Activated T-cell treated with anti-CD3 and anti-CD28 coated beads, Interleukin-2, amount 50 U/mL, for 72 hours (primary cell): ENCODE data around the gene CLCN4. TPM values are rescaled to one million over a fixed set of nuclear protein-coding genes. Genes with fewer than 3 reads are reported as not detected.

ENCODE experiments used
- ATAC-seq, 2 donors: fragments of 150-1000 bp; cut with Tn5 transposase; replicated peaks in 1 of 2; 2 replicates each; pipeline ENCODE4 v1.10.0; 2021; ENCODE audit warnings: moderate library complexity in 2 of 2, mild to moderate bottlenecking in 1 of 2
- DNase-seq, 2 donors: peaks; one replicate each; pipeline ENCODE4 v3.0.0; 2021 to 2022; ENCODE audit warnings: mixed read lengths in 1 of 2
- H3K27ac Mint-ChIP-seq: one replicate; pipeline ENCODE4 v1.8.0; 2022; ENCODE audit warnings: mild to moderate bottlenecking, moderate library complexity, mixed read lengths
- H3K27me3 Mint-ChIP-seq: one replicate; pipeline ENCODE4 v1.8.0; 2022; ENCODE audit warnings: low read depth, mixed read lengths
- H3K36me3 Mint-ChIP-seq, 2 donors: one replicate each; pipeline ENCODE4 v1.8.0; 2022; ENCODE audit warnings: mixed read lengths in 2 of 2, mild to moderate bottlenecking in 1 of 2; ENCODE audit not compliant: insufficient read depth in 2 of 2
- H3K4me1 Mint-ChIP-seq: one replicate; pipeline ENCODE4 v1.8.0; 2022; ENCODE audit warnings: low read depth, mixed read lengths
- H3K4me3 Mint-ChIP-seq, 2 donors: one replicate each; pipeline ENCODE4 v1.8.0; 2022; ENCODE audit warnings: mild to moderate bottlenecking in 2 of 2, mixed read lengths in 2 of 2, moderate library complexity in 2 of 2
- H3K9me3 Mint-ChIP-seq, 2 donors: one replicate each; pipeline ENCODE4 v1.8.0; 2022; ENCODE audit warnings: mixed read lengths in 2 of 2
- total RNA-seq, 2 donors: library from RNA; stranded (reverse); gene quantifications; one replicate each; pipeline ENCODE4 v1.2.3, GENCODE V29; 2022

The CLCN4 gene
- total RNA-seq, 2 donors from 2014 or later: 0.02 to 0.19 TPM

GRCh38 chrX:10160211-10160610 lies 3.4 kb downstream of the CLCN4 start:
- ATAC-seq: no peak
- Mint-ChIP-seq H3K27me3 (peaks cover 76% of the 10 kb centered on the region), H3K4me3 (peak overlapping the region in 1 of 2 donors; percentile 19), H3K4me1 (peaks cover 18% of the 10 kb centered on the region), H3K9me3 (no peaks in the 10 kb centered on the region), H3K36me3 (no peaks in the 10 kb centered on the region), H3K27ac (no peak overlapping the region)
- DNase-seq: no peak

DNA sequence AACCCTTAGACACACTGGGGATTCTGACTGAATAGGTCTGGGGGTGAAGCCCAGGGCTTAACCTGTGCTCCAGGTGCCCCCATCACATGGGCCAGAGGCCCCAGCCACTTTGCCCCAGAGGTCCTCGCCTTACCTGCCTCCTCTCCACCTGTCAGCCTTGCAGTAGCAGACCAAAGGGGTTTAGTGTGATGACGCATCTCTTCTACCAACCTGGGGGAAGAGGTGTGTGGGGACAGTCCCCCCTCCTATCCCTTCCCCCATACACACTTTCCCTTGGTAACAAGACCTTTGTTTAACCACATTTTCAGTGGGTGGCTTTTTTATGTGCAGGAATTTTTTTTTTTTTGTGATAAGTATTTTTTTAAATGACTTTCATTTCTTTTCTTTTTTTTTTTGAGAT lies 6.3 kb downstream of the CLCN4 start:
- Mint-ChIP-seq H3K4me3 (no peak overlapping the region), H3K9me3 (no peaks in the 10 kb centered on the region), H3K27ac (no peak overlapping the region), H3K27me3 (peaks cover 53% of the 10 kb centered on the region), H3K36me3 (no peaks in the 10 kb centered on the region), H3K4me1 (peaks cover 23% of the 10 kb centered on the region)
- DNase-seq (no peak), ATAC-seq (peak; percentile 11 to 41)

DNA sequence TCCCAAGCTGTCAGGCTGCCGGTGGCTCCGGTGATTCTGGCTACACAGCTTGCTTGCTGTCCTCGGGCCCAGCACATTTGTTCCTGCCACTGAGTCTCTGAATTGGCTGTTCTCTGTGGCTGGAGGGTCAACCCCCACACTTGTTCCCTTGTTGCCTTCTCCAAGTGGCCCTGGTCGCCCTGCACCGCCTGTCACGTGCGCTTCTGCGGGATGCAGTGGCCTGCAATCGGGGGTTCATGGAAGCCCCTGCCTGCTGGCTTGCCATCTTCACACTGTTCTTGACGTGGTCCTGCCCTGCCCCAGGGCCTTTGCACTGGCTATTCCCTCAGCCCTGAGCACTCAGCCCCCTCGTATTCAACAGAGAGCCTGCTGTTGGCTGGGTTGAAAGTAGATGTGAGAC lies 8.1 kb downstream of the CLCN4 start:
- ATAC-seq (no peak), DNase-seq (no peak)
- Mint-ChIP-seq H3K4me1 (peaks cover 19% of the 10 kb centered on the region), H3K36me3 (no peaks in the 10 kb centered on the region), H3K27ac (no peak overlapping the region), H3K9me3 (no peaks in the 10 kb centered on the region), H3K4me3 (no peak overlapping the region), H3K27me3 (peaks cover 40% of the 10 kb centered on the region)

- Mint-ChIP-seq H3K27me3 (peaks cover 32% of the 10 kb centered on the region), H3K4me1 (peaks cover 19% of the 10 kb centered on the region), H3K27ac (no peak overlapping the region), H3K9me3 (no peaks in the 10 kb centered on the region), H3K4me3 (peak overlapping the region in 1 of 2 donors; percentile 5), H3K36me3 (no peaks in the 10 kb centered on the region)
- DNase-seq: no peak
- ATAC-seq: no peak
Measured at GRCh38 chrX:10165580-10166247, 8.9 kb downstream of the CLCN4 start.

DNA sequence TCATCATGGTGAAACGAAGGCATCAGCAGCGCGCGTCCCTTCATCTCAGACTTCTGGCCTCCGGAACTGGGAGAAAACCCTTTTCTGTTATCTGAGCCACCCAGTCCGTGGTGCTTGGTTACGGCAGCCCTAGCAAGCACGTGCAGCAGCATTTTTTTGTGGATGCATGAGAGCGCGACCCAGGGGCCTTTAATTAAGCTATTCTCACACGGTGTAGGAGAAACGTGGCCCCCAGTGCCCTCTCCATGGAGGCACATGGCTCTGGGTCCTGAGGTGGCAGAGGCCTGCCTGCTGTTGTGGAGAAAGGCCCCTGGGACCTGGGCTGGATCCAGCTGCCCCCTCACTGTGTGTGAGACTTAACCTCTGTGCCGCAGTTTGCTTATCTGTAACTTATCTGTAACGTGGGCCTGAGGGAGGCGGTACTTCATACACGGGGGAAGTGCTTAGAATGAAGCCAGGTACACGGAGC lies 9.5 kb downstream of the CLCN4 start:
- ATAC-seq: no peak

DNA sequence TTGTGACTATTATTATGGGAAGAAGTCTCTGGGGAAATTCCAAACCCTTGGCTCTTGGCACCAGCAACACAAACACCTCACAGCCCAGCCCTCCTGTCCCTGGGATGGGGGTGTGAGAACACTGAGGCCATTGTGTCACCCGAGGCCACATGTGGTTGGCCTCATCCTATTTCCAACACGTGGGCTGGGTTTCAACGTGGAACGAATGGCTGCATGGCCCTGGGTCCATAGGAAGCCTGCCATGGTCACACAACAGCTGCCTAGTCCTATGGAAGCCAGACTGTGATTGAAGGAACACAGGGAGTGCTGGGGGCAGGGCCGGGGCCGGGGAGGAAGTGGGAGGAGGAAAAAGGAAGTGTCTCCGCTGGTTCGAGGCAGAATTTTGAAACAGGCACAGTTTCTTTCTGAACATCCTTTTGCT lies 10.0 kb downstream of the CLCN4 start:
- no peaks in the 10 kb centered on the region for H3K36me3 Mint-ChIP-seq
- peaks cover 19% of the 10 kb centered on the region for H3K4me1 Mint-ChIP-seq
- ATAC-seq: no peak
- H3K9me3 Mint-ChIP-seq: no peaks in the 10 kb centered on the region
- no peak overlapping the region for H3K27ac Mint-ChIP-seq
- H3K27me3 Mint-ChIP-seq: peaks cover 22% of the 10 kb centered on the region
- no peak overlapping the region for H3K4me3 Mint-ChIP-seq
- no peak for DNase-seq

More for the DNA sequence above, 9.5 kb downstream of the CLCN4 start:
- H3K27me3 Mint-ChIP-seq: peaks cover 26% of the 10 kb centered on the region
- no peaks in the 10 kb centered on the region for H3K36me3 Mint-ChIP-seq
- no peak overlapping the region for H3K27ac Mint-ChIP-seq
- H3K4me3 Mint-ChIP-seq: no peak overlapping the region
- no peak for DNase-seq
- H3K4me1 Mint-ChIP-seq: peaks cover 19% of the 10 kb centered on the region
- no peaks in the 10 kb centered on the region for H3K9me3 Mint-ChIP-seq

GRCh38 chrX:10167573-10167972 lies 10.8 kb downstream of the CLCN4 start:
- ATAC-seq: no peak
- Mint-ChIP-seq H3K36me3 (no peaks in the 10 kb centered on the region), H3K27ac (no peak overlapping the region), H3K4me3 (no peak overlapping the region), H3K9me3 (no peaks in the 10 kb centered on the region), H3K27me3 (peaks cover 27% of the 10 kb centered on the region), H3K4me1 (peaks cover 19% of the 10 kb centered on the region)
- no peak for DNase-seq

DNA sequence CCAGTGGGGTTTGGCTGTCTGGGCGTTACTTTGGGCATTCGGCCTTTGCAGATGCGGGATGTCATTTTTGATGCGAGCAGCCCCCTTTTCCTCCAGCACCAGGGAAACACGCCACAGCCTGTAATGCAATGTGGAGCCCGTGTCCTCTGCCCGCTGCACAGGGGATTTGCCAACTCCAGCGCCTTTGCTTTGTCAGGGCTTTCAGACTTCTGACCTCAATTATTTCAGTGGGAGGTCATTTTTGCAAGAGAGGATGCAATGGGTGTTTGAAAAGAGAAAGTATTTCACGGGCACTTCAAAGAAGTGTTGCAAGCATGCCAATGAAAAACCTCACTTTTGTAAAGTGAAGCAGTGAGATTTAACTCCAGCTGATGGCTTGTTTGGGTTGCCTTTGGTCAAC lies 11.5 kb downstream of the CLCN4 start:
- H3K4me3 Mint-ChIP-seq: no peak overlapping the region
- DNase-seq (no peak), ATAC-seq (no peak)
- H3K27me3 Mint-ChIP-seq: peaks cover 26% of the 10 kb centered on the region
- H3K9me3 Mint-ChIP-seq: no peaks in the 10 kb centered on the region
- no peaks in the 10 kb centered on the region for H3K36me3 Mint-ChIP-seq
- H3K4me1 Mint-ChIP-seq: peaks cover 19% of the 10 kb centered on the region
- no peak overlapping the region for H3K27ac Mint-ChIP-seq

DNA sequence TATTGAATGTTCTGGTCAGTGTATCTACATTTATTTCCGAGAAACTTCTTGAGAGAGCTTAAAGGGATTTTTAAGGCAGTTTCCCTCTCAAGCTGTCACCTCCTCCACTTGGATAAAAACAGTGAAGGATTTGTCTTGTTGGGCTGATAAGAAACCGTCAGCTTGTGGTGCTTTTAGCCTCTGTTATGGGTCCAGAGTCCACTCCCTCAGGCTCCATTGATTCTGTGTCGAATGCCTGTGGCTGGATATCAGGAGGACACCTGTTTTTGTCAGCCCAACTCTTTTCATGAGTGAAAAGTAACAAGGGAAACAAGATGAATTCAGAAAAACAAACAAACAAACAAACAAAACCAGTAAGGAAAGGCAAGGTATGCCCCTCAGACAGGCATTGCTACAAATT lies 12.4 kb downstream of the CLCN4 start:
- Mint-ChIP-seq H3K27me3 (peaks cover 17% of the 10 kb centered on the region), H3K27ac (no peak overlapping the region), H3K4me3 (no peak overlapping the region), H3K4me1 (peaks cover 14% of the 10 kb centered on the region), H3K36me3 (no peaks in the 10 kb centered on the region), H3K9me3 (no peaks in the 10 kb centered on the region)
- ATAC-seq (no peak), DNase-seq (no peak)

GRCh38 chrX:10171249-10171648 lies 14.5 kb downstream of the CLCN4 start:
- ATAC-seq: no peak
- peaks cover 14% of the 10 kb centered on the region for H3K4me1 Mint-ChIP-seq

DNA sequence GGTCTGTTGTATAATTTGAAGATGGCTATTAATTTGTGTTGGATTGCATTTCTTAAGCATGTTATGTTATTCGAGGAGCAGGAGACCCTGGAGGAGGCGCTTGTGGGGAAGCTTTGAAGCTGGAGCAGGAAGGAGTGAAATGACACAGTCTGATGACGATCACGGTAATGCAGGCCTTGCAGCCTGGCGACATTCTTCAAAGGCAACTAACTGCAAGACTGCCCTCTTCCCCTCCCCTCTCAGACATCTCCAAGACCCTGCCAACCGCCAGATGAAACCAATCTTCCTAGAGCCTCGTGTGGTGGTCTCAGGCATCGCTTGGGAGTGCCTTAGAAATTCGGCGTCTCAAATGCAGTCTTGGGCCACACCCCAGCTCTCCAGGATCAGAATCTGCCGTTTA lies 16.1 kb downstream of the CLCN4 start:
- no peak for DNase-seq
- H3K4me1 Mint-ChIP-seq: peaks cover 1% of the 10 kb centered on the region
- ATAC-seq: no peak
- H3K27me3 Mint-ChIP-seq: peaks cover 40% of the 10 kb centered on the region
- H3K4me3 Mint-ChIP-seq: no peak overlapping the region
- H3K36me3 Mint-ChIP-seq: no peaks in the 10 kb centered on the region
- H3K27ac Mint-ChIP-seq: no peak overlapping the region
- no peaks in the 10 kb centered on the region for H3K9me3 Mint-ChIP-seq

More at GRCh38 chrX:10171249-10171648, 14.5 kb downstream of the CLCN4 start:
- Mint-ChIP-seq H3K9me3 (no peaks in the 10 kb centered on the region), H3K4me3 (no peak overlapping the region), H3K36me3 (no peaks in the 10 kb centered on the region), H3K27ac (no peak overlapping the region), H3K27me3 (peaks cover 24% of the 10 kb centered on the region)
- no peak for DNase-seq

DNA sequence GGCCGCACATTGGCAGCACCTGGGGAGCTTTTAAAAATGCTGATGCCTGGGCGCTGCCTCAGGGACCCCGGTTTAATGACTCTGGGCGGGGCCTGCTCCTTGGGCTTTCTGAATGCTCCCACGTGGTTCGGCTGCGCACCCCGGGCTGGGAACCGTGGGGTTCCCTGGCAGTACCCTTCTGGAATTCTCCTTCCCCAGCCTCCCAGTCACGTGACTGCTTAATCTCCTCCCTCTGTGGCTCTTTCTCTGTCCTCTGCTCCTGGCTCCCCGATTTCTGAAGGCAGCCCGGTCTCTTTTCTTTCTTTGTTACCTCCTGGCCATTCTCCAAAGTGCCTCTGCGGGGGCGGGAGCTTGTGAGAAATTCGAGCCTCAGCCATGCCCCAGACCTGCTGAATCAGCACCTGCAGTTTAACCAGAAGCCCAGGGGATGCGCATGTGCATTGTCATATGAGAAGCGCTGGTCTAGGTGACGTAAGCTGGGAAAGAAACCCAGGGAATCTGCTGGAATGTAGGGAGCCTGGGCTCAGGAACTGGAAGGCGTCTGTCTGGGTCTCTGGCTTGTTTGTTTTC lies 16.6 kb downstream of the CLCN4 start:
- Mint-ChIP-seq H3K27me3 (peaks cover 46% of the 10 kb centered on the region), H3K9me3 (no peaks in the 10 kb centered on the region), H3K36me3 (no peaks in the 10 kb centered on the region), H3K4me3 (no peak overlapping the region), H3K27ac (no peak overlapping the region), H3K4me1 (no peaks in the 10 kb centered on the region)
- no peak for DNase-seq
- ATAC-seq: no peak

- Mint-ChIP-seq H3K9me3 (no peaks in the 10 kb centered on the region), H3K4me3 (no peak overlapping the region), H3K4me1 (no peaks in the 10 kb centered on the region), H3K36me3 (no peaks in the 10 kb centered on the region), H3K27ac (no peak overlapping the region), H3K27me3 (peaks cover 52% of the 10 kb centered on the region)
- no peak for ATAC-seq
- no peak for DNase-seq
Measured at GRCh38 chrX:10174051-10174450, 17.3 kb downstream of the CLCN4 start.

DNA sequence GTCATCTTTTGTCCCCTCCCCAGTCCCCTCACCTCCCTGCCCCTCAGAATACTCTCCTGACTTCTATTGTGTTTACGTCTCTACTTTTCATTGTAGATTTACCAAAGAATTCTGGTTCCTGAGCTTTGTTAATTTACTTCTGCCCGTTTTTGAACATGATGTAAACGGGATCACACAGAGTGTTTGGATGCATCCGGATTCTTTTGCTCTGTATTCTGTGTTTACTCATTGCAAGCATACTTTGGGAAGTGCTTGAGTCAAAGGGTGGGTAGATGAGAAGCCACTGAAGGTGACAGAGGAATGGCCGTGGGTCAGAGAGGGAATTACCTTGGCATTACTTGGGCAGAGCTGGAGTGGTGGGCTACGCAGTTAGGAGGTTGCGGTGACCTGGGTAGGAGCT lies 18.0 kb downstream of the CLCN4 start:
- Mint-ChIP-seq H3K36me3 (no peaks in the 10 kb centered on the region), H3K27me3 (peaks cover 59% of the 10 kb centered on the region), H3K27ac (no peak overlapping the region), H3K4me3 (no peak overlapping the region), H3K9me3 (no peaks in the 10 kb centered on the region), H3K4me1 (no peaks in the 10 kb centered on the region)
- ATAC-seq (no peak), DNase-seq (no peak)
